GM23338 (cell line): ENCODE results near the gene SARDH.

ENCODE experiments used
- CREB1 ChIP-seq: fragments of 250-450 bp; sonication (Bioruptor Pico); IDR thresholded peaks from 2 replicates; pipeline ENCODE4 v1.5.0; 2020; ENCODE audit warnings: low read depth, mild to moderate bottlenecking, moderate library complexity
- EZH2 ChIP-seq: fragments of 200-600 bp; sonication (generic); IDR thresholded peaks from one replicate; pipeline ENCODE4 v1.8.0; 2017; ENCODE audit warnings: antibody characterized with exemption, mild to moderate bottlenecking, low read depth; ENCODE audit not compliant: unreplicated experiment
- EZH2phosphoT487 ChIP-seq: fragments of 200-600 bp; sonication (generic); IDR thresholded peaks from one replicate; pipeline ENCODE4 v1.8.1; 2018; ENCODE audit warnings: antibody characterized with exemption; ENCODE audit not compliant: unreplicated experiment
- JUNB ChIP-seq: IDR thresholded peaks from one replicate; pipeline ENCODE4 v1.6.1; 2016; ENCODE audit warnings: antibody characterized with exemption; ENCODE audit not compliant: unreplicated experiment
- POLR2AphosphoS5 ChIP-seq: IDR thresholded peaks from 2 replicates; pipeline ENCODE4 v1.6.1; 2016; ENCODE audit warnings: antibody characterized with exemption, low read depth
- STAT1 ChIP-seq: IDR thresholded peaks from one replicate; pipeline ENCODE4 v1.6.1; 2016; ENCODE audit warnings: antibody characterized with exemption; ENCODE audit not compliant: unreplicated experiment
- TF ChIP-seq, protein P1 (sequence below), 2 experiments: fragments of 200-600 bp in 1 of 2; sonication (generic) in 1 of 2; conservative IDR thresholded peaks; 2 replicates each; pipeline versions ENCODE4 v1.5.1 to v1.6.1; 2016 to 2017; ENCODE audit warnings: antibody characterized with exemption in 2 of 2, low read depth in 2 of 2, mild to moderate bottlenecking in 2 of 2, moderate library complexity in 1 of 2
- TF ChIP-seq, protein P2 (sequence below): IDR thresholded peaks from one replicate; pipeline ENCODE4 v1.6.1; 2018; ENCODE audit warnings: antibody characterized with exemption; ENCODE audit not compliant: unreplicated experiment
- TF ChIP-seq, protein P3 (sequence below): IDR thresholded peaks from 2 replicates; pipeline ENCODE4 v1.6.1; 2016; ENCODE audit warnings: antibody characterized with exemption

DNA sequence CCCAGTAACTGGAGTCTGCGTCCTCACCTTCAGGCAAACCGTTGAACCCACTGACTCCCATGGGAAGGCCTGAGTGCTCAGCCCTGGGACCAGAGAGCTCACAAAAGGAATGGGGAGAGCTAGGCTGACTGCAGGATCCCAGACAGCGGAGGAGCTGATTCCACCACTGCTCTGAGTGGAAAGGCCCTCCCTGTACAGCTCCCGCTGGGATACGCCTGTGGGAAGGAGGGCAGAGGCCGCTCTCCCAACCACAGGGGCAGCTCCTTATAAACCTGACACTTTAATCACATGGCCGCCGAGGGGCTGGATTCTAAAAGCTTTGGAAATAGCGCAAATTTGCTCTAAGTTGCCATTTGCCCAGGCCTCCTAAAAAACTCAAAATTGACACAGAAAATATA, 64.9 kb downstream of the SARDH start:
- TF ChIP-seq, protein P1, sequence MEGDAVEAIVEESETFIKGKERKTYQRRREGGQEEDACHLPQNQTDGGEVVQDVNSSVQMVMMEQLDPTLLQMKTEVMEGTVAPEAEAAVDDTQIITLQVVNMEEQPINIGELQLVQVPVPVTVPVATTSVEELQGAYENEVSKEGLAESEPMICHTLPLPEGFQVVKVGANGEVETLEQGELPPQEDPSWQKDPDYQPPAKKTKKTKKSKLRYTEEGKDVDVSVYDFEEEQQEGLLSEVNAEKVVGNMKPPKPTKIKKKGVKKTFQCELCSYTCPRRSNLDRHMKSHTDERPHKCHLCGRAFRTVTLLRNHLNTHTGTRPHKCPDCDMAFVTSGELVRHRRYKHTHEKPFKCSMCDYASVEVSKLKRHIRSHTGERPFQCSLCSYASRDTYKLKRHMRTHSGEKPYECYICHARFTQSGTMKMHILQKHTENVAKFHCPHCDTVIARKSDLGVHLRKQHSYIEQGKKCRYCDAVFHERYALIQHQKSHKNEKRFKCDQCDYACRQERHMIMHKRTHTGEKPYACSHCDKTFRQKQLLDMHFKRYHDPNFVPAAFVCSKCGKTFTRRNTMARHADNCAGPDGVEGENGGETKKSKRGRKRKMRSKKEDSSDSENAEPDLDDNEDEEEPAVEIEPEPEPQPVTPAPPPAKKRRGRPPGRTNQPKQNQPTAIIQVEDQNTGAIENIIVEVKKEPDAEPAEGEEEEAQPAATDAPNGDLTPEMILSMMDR (conservative IDR thresholded peaks at IDR 0.05; ENCODE audit: low read depth in 2 of 2) = no peak
- TF ChIP-seq, protein P2, sequence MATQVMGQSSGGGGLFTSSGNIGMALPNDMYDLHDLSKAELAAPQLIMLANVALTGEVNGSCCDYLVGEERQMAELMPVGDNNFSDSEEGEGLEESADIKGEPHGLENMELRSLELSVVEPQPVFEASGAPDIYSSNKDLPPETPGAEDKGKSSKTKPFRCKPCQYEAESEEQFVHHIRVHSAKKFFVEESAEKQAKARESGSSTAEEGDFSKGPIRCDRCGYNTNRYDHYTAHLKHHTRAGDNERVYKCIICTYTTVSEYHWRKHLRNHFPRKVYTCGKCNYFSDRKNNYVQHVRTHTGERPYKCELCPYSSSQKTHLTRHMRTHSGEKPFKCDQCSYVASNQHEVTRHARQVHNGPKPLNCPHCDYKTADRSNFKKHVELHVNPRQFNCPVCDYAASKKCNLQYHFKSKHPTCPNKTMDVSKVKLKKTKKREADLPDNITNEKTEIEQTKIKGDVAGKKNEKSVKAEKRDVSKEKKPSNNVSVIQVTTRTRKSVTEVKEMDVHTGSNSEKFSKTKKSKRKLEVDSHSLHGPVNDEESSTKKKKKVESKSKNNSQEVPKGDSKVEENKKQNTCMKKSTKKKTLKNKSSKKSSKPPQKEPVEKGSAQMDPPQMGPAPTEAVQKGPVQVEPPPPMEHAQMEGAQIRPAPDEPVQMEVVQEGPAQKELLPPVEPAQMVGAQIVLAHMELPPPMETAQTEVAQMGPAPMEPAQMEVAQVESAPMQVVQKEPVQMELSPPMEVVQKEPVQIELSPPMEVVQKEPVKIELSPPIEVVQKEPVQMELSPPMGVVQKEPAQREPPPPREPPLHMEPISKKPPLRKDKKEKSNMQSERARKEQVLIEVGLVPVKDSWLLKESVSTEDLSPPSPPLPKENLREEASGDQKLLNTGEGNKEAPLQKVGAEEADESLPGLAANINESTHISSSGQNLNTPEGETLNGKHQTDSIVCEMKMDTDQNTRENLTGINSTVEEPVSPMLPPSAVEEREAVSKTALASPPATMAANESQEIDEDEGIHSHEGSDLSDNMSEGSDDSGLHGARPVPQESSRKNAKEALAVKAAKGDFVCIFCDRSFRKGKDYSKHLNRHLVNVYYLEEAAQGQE = no peak
- TF ChIP-seq EZH2phosphoT487 = no peak
- no peak for TF ChIP-seq JUNB
- no peak for TF ChIP-seq EZH2
- TF ChIP-seq, protein P3, sequence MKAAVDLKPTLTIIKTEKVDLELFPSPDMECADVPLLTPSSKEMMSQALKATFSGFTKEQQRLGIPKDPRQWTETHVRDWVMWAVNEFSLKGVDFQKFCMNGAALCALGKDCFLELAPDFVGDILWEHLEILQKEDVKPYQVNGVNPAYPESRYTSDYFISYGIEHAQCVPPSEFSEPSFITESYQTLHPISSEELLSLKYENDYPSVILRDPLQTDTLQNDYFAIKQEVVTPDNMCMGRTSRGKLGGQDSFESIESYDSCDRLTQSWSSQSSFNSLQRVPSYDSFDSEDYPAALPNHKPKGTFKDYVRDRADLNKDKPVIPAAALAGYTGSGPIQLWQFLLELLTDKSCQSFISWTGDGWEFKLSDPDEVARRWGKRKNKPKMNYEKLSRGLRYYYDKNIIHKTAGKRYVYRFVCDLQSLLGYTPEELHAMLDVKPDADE = no peak
- TF ChIP-seq POLR2AphosphoS5 = no peak
- no peak for TF ChIP-seq CREB1
- no peak for TF ChIP-seq STAT1
